Superior temporal gyrus (tissue), 1 donor: ENCODE measurements around the gene OR6B1.

ENCODE experiments used
- DNase-seq: peaks from one replicate; pipeline ENCODE4 v3.0.0-alpha.2; 2016; ENCODE audit errors: extremely low spot score

The OR6B1 gene

GRCh38 chr7:144000020-144000419 lies at the start of gene OR6B1:
TSS of gene OR6B1 (plus strand) at chr7:144000320. CDS start at chr7:144003997, 3,677 bp downstream.
- no peak for DNase-seq

GRCh38 chr7:143953421-143953820 lies 46.7 kb upstream of the OR6B1 start:
- DNase-seq: no peak

DNA sequence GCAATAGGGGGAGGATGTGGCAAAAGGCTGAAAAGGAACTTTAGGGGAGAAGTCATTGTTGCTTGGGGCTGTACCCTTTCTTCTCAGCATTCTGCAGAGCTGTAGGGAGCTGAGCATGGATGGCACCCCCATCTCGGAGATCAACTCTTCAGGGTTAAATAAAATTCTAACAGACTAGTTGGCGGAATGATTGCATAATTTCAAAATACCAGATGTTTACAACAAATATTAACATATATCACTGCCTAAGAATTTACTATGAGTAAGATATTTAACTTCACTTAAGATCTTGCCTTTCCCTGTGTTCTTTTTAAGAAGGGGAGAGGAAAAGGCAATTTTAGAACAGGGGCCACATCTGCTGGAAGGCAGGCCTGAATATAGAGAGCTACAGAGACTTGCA lies 46.0 kb upstream of the OR6B1 start:
- no peak for DNase-seq

DNA sequence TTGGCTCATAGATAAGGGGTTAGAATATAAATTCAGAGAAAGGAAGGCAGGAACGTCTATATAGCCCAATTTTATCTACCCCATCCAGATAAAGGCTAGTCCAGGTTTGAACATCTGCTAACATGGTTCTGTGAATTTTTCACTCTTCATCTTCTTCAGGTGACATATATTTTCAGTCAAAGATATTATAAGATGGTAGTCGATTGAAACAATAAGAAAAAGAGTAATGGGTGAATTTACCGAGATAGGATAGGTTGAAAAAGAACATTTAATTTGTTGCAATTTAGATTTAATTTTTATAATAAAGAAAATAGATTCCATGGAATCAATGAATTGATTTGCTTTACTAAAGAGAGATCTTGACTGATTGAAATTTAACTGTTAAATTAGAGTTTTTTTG lies 45.6 kb upstream of the OR6B1 start, which contains the start of gene OR2F1:
Gene OR2F1, plus strand, starts transcription at position 301 of the 400 bp plus-strand sequence. CDS start 5,127 bp downstream, outside the sequence.
- DNase-seq: no peak

GRCh38 chr7:143958781-143959180 lies 41.3 kb upstream of the OR6B1 start:
- DNase-seq: no peak

DNA sequence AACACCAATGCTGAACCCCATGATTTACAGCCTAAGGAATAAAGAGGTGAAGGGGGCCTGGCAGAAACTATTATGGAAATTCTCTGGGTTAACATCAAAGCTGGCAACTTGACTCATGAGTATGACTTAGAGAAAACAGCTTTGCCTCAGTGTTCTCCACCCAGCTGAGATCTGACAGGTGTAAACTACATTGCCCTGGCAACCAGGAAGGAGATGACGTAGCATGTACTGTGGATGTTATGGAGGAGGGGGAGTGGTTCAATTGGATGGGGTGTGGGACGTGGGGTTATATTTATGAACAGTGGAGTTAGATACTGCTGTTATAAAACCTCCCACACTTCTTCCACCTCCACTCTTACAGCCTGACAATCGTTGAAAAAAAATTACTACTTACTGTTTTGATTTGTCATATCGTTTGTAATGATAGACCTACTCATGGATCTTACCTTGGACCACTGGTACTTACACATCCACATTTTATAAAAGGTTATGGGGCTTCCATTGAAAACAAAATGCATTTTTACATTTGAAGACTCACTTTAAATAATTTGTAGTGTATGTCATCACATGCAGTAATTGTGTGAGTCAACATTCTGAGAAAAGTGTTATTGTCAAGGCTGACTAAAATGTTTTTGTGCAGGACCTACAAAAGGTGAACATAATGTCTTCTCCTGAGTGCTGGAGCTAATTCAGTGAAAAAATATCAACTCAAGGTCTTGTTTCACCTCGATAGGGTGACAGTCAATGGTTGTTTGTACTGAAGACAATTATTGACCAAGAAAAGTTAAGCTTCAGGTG lies 39.1 kb upstream of the OR6B1 start:
- no peak for DNase-seq

- no peak for DNase-seq
These were observed 34.8 kb upstream of the OR6B1 start for GRCh38 chr7:143965280-143965679.

DNA sequence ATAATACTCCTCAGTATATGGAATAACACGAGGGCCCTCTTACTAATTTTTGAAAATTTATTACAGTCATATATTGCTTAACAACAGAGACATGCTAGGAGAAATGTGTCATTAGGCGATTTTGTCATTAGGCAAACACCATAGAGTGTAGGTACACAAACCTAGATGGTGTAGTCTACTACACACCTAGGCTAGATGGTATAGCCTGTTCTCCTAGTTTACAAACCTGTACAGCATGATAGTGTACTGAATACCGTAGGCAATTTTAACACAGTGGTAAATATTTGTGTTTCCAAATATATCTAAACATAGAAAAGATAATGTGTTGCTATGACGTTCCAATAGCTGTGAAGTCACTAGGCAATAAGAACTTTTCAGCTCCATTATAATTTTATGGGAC lies 32.7 kb upstream of the OR6B1 start:
- DNase-seq: no peak

GRCh38 chr7:143973870-143974416 lies 26.2 kb upstream of the OR6B1 start:
- no peak for DNase-seq

DNA sequence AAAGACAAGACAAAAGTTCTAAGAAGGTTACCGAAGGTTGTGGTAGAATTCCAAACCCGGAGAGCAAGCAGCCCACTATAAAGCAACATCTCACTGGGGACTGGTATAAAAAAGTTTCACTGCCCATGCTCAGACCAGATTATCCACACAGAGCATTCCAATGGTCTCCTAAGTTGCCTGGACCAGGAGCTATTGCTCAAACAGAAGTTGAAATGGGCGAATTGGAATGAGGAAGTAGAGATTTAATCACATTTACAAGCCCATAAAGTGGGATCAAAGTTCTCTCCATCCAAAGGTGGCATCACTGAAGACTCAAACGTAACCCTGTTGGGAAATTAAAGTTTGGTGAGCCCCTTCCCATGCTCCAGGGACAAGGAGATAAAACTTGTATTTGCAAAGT lies 25.7 kb upstream of the OR6B1 start:
- DNase-seq: no peak

DNA sequence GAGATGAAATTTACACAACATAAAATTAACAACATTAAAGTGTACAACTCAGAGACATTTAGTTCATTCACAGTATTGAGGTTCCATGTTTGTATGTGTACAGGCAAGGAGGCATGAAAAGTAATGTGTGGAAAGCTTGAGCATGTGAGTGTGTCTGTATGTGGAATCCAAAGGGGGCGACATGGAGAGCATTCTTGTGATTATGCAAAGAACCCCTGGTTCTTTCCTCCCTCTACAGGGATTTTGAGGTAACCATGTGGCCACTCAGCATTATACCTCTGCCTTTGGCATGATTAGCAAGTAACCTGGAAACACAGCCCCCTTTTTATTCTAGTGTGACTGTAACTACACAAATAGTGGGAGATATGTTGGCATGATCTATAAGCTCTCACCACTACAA lies 24.5 kb upstream of the OR6B1 start:
- DNase-seq: no peak

DNA sequence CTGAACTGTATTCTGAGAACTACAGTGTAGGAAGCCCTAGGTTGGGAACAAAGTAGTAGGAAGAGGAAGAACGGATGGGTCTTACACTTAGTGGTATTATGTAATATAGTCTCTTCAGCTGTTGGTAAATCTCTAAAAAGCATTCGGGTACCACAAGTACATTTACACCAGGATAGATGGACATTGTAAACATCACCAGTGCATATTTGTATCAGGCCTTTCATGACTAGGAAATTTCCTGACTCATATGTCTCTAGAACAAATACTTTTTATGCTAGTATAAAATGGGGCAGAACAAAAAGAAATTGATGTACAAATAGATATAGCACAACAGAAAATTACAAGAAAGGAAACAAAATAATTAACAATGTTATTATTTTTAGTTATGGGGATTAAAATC lies 21.5 kb upstream of the OR6B1 start:
- DNase-seq: no peak

DNA sequence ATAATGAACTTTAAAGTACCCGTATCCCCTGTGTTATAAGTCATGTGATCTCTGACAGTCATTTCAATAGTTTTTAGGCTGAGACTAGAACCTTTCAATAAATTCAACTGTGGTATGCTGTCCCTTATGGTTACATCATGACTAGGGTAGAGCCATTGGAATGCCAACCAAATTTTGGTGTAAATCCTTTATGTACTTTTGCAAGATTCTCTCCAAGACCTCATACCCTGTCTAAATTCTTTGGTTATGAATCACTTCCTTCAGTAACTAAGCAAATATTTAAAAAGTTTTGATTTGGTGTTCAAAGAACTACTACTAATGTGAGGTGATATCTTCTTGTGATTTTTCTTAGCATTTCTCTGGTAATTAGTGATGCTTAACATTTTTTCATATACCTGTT lies 20.8 kb upstream of the OR6B1 start:
- DNase-seq: no peak

DNA sequence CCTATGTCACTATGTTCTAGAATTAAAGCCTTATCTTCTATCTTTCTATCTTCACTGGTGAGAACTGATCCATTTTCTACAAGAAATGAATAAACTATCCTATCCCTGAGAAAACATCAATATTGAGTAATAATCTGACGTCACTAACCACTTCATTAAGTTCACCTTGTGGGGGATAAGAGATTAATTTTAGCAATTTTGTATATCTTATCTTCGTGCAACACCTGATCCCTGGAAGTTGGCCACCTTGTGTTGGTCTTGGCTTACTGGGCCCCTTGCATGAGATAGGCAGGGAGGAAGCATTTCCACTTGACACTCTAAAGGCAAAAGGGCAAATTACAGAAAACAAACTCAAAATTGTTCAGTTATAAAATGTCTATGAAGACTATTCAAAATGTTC lies 20.1 kb upstream of the OR6B1 start:
- no peak for DNase-seq

DNA sequence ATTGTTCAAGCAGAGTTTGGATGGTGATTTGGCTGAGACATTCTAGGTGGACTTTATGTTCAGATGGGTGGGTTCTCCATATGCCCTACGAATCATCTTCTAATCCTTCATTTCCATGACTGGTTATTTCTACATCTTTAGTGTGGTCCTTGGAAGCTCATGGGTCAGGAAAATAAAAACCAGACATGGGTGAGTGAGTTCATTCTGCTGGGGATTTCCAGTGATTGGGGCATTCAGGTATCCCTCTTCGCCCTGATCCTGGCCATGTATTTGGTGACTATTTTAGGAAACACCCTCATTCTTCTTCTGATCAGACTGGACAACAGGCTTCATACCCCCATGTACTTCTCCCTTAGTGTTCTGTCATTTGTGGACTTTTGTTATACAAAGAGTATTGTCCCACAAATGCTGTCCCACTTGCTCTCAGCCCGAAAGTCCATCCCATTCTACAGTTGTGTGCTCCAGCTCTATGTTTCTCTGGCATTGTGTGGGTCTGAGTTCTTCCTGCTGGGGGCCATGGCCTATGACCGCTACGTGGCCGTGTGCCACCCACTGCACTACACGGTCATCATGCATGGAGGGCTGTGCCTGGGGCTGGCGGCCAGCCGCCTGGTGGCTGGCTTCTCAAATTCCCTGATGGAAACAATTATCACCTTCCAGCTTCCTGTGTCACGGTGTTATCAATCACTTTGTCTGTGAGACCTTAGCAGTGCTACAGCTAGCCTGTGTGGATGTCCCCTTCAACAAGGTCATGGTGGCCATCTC lies 19.2 kb upstream of the OR6B1 start:
- no peak for DNase-seq

DNA sequence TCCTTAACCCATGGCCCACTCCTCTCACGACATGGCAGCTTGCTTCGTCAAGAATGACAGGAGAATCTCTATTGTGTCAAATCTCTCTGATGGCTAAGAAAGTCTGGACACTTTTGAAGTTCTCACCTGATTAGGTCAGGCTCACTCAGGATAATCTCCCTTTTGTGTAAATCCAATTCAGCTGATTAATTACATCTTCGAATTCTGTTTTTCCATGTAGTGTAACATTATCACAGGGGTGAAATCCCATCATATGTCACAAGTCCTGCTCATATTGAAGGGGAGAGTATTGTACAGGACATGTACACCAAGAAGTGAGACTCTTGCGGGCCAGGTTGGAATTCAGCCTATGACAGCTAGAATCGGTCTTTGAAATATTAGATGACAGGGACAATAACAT lies 16.2 kb upstream of the OR6B1 start:
- no peak for DNase-seq

GRCh38 chr7:143987513-143987912 lies 12.6 kb upstream of the OR6B1 start:
- no peak for DNase-seq

DNA sequence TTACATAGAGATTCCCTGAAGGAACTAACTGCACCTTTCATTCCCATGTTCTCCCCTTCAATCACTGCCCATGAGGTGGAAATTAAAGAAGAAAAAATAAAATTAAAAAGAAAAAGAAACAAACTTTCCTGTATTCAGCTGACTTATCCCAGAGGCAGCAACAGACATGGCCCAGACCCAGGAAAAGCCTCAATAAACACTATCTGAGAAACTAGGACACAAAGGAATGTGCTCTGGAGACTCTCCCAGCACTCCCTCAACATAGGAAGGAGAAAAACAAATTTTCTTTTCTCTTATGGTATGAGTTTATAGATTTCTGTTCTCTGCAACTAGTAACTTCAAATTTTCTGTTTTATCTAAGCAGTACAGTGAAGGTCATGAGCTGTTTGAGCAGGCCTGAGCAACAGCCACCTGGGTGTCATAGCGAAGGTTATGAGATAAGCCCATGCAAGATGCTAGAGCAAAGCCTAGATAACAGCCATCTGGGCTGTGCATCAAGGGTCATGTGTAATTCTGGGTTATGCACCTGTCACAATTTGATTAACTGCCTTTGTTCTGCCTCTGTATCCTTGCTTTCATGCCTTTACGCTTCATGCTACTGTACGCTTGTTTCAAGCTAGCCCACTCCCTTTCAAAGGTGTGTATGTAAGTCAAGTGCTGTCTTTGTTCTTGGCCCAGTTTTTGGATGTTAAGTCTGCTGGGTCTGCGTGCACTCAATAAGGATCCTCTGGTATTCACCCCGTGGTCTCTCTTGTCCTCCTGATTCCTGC lies 11.0 kb upstream of the OR6B1 start:
- no peak for DNase-seq

DNA sequence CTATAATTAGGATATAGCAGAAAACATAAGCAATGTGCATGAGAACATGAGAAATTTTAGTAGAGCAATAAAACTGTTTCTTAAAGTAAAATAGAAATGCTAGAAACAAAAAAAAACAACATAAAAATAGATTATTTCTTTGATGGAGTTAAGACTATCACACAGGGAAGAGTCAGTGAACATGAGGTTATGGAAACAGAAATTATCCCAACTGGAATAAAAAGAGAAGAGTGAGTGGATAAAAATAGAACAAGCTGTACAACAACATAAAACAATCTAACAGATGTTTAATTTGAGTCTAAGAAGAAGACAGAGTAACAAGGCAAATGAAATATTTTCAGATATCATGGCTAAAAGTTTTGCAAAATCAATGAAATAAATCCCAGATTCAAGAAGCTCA lies 7.5 kb upstream of the OR6B1 start:
- no peak for DNase-seq

DNA sequence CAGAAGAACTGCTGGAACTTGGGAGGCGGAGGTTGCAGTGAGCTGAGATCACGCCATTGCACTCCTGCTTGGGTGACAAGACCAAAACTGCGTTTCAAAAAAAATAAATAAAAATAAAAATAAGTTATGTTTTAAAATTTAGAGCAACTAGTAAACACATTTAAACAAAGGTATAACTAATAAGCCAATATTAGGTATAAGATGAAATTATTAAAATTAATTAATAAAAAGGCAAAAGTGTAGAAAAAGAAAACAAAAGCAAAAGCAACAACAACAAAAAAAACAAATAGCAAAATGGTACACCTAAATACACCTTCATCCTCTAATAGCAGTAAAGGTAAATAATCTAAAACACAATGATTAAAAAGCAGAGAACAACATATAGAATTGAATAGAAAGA lies 6.2 kb upstream of the OR6B1 start:
- DNase-seq: no peak

GRCh38 chr7:144001543-144001942 lies 1.4 kb downstream of the OR6B1 start:
- DNase-seq: no peak

GRCh38 chr7:144004703-144005102 lies 4.6 kb downstream of the OR6B1 start:
- DNase-seq: no peak
